HFFc6 (cell line): Measurements from ENCODE around the gene LILRA2. TPM values are rescaled to one million over a fixed set of nuclear protein-coding genes. Genes with fewer than 3 reads are reported as not detected.
"Not testable (repeated sequence)": the region's sequence is repeated elsewhere in the genome, so short reads cannot be mapped to it uniquely, and the experiment has no call there.

Source experiments
- DNase-seq: peaks from one replicate; pipeline ENCODE4 v3.0.0-alpha.2; 2018
- H3K27ac Mint-ChIP-seq: 2 replicates; pipeline ENCODE4 v1.8.0; 2020; ENCODE audit warnings: mild to moderate bottlenecking, mixed read lengths
- H3K27me3 Mint-ChIP-seq: 2 replicates; pipeline ENCODE4 v1.8.0; 2021; ENCODE audit warnings: mild to moderate bottlenecking, moderate library complexity, mixed read lengths; ENCODE audit not compliant: insufficient read depth
- H3K36me3 Mint-ChIP-seq: 2 replicates; pipeline ENCODE4 v1.8.0; 2021; ENCODE audit warnings: low read depth, mixed read lengths
- H3K4me1 Mint-ChIP-seq: 2 replicates; pipeline ENCODE4 v1.8.0; 2020; ENCODE audit warnings: low read depth, mixed read lengths
- H3K4me3 Mint-ChIP-seq: 2 replicates; pipeline ENCODE4 v1.8.0; 2020; ENCODE audit warnings: mild to moderate bottlenecking, moderate library complexity, mixed read lengths
- H3K9me3 Mint-ChIP-seq: 2 replicates; pipeline ENCODE4 v1.8.0; 2020; ENCODE audit warnings: mild to moderate bottlenecking, mixed read lengths
- CTCF ChIP-seq: fragments of 200-600 bp; sonication (generic); IDR thresholded peaks from 2 replicates; pipeline ENCODE4 v1.5.0; 2021; ENCODE audit warnings: antibody characterized with exemption, mild to moderate bottlenecking
- total RNA-seq, 6 experiments: library from RNA; stranded (reverse); fragmentation: NEBNext Ultra II Directional; extraction: Animal tissue kit (Norgen Biotek cat#: 25700); gene quantifications; 2 replicates in 1 of 6; 3 replicates in 5 of 6; pipeline ENCODE4 v1.2.3, GENCODE V29; 2021

Gene LILRA2
- total RNA-seq, 6 experiments from 2014 or later = not detected

- Mint-ChIP-seq H3K27me3 (no peaks in the 10 kb centered on the region; the same call in 1 of the 2 replicates), H3K27ac (no peak overlapping the region), H3K4me1 (no peaks in the 10 kb centered on the region), H3K9me3 (peaks cover 37% of the 10 kb centered on the region), H3K4me3 (no peak overlapping the region), H3K36me3 (0 out of 2 replicates have a peak, but pooled peaks cover 4% of the 10 kb centered on the region)
- DNase-seq = no peak
- TF ChIP-seq CTCF = no peak
Measured at GRCh38 chr19:54633401-54633800, 59.8 kb downstream of the LILRA2 start.

GRCh38 chr19:54636081-54636480 is 62.5 kb downstream of the LILRA2 start:
- H3K9me3 Mint-ChIP-seq = peaks cover 18% of the 10 kb centered on the region
- DNase-seq, H3K4me1 Mint-ChIP-seq, H3K4me3 Mint-ChIP-seq, H3K27me3 Mint-ChIP-seq, H3K27ac Mint-ChIP-seq, H3K36me3 Mint-ChIP-seq: not testable (repeated sequence)

GRCh38 chr19:54638683-54639082 is 65.1 kb downstream of the LILRA2 start:
- Mint-ChIP-seq H3K27me3 (no peaks in the 10 kb centered on the region), H3K9me3 (peaks cover 16% of the 10 kb centered on the region), H3K4me3 (no peak overlapping the region), H3K36me3 (0 out of 2 replicates have a peak, but pooled peaks cover 4% of the 10 kb centered on the region), H3K4me1 (no peaks in the 10 kb centered on the region), H3K27ac (no peak overlapping the region)
- no peak for DNase-seq
- TF ChIP-seq CTCF = no peak

Other genes starting within 250 kb of the LILRA2 start
- gene LILRA4, start 234.6 kb upstream of the LILRA2 start, total RNA-seq = not detected
- gene LAIR1, start 208.9 kb upstream of the LILRA2 start, total RNA-seq = not detected
- under 1 TPM in 1 of 6 experiments, not detected in 5; 0.45 TPM for gene TTYH1, start 158.3 kb upstream of the LILRA2 start, total RNA-seq
- 10 to 100 TPM; 70.7 to 76.5 (median 74.0) TPM for gene LENG8, start 124.6 kb upstream of the LILRA2 start, total RNA-seq
- gene LENG9, start 110.0 kb upstream of the LILRA2 start, total RNA-seq = 1 to 10 TPM; 3.0 to 4.0 (median 3.6) TPM
- gene CDC42EP5, start 100.5 kb upstream of the LILRA2 start, total RNA-seq = 10 to 100 TPM; 45.9 to 70.5 (median 56.9) TPM
- not detected for gene LAIR2, start 71.0 kb upstream of the LILRA2 start, total RNA-seq
- gene LILRA1, start 19.8 kb downstream of the LILRA2 start, total RNA-seq = not detected
- gene LILRB1, start 56.7 kb downstream of the LILRA2 start, total RNA-seq = not detected
- not detected for gene LILRB4, start 89.2 kb downstream of the LILRA2 start, total RNA-seq
- gene KIR3DL3, start 150.7 kb downstream of the LILRA2 start, total RNA-seq = not detected
- not detected for gene KIR2DL3, start 164.7 kb downstream of the LILRA2 start, total RNA-seq
- not detected for gene KIR2DL1, start 196.0 kb downstream of the LILRA2 start, total RNA-seq
- gene KIR2DL4, start 229.8 kb downstream of the LILRA2 start, total RNA-seq = not detected
- not detected for gene KIR3DL1, start 242.7 kb downstream of the LILRA2 start, total RNA-seq